GM12878 (cell line): ENCODE results near the gene UBAP1. TPM values are rescaled to one million over a fixed set of nuclear protein-coding genes. Genes with fewer than 3 reads are reported as not detected.

Experiments
- CREM ChIP-seq: IDR thresholded peaks from 2 replicates; pipeline ENCODE4 v1.6.1; 2014; ENCODE audit warnings: antibody characterized with exemption, low read depth
- E2F4 ChIP-seq: IDR thresholded peaks from 2 replicates; pipeline ENCODE4 v1.6.1; 2012; ENCODE audit warnings: low read depth, low read length, improper control_type of control experiment
- ETV6 ChIP-seq, 2 experiments: fragments of 450-650 bp in 1 of 2; IDR thresholded peaks in 1 of 2; conservative IDR thresholded peaks in 1 of 2; 2 replicates each; pipeline ENCODE4 v1.6.1; 2014; ENCODE audit warnings: antibody characterized with exemption in 1 of 2, borderline replicate concordance in 1 of 2, low read depth in 1 of 2, mild to moderate bottlenecking in 1 of 2, moderate library complexity in 1 of 2
- GATAD2B ChIP-seq: fragments of 450-650 bp; conservative IDR thresholded peaks from 2 replicates; pipeline ENCODE4 v1.6.1; 2017; ENCODE audit warnings: low read depth, mild to moderate bottlenecking, moderate library complexity
- IKZF1 ChIP-seq: fragments of 450-650 bp; conservative IDR thresholded peaks from 2 replicates; pipeline ENCODE4 v1.6.1; 2017; ENCODE audit warnings: antibody characterized with exemption, mild to moderate bottlenecking
- MYB ChIP-seq: fragments of 150-350 bp; IDR thresholded peaks from 2 replicates; pipeline ENCODE4 v1.6.1; 2014; ENCODE audit warnings: mild to moderate bottlenecking, low read depth, low read length, borderline replicate concordance
- SMC3 ChIP-seq: IDR thresholded peaks from 2 replicates; pipeline ENCODE4 v1.6.1; 2011; ENCODE audit warnings: low read length, improper control_type of control experiment, borderline replicate concordance
- polyA plus RNA-seq, 11 experiments: library from polyadenylated mRNA; depleted of rRNA in 4 of 11; unstranded in 6 of 11; stranded (reverse) in 5 of 11; fragments of >200 nt; fragmentation: Nextera tagmentation in 4 of 11; fragmentation: Illumina TruSeq in 1 of 11; extraction: Ambion mirVana in 4 of 11; extraction: Trizol in 1 of 11; gene quantifications; 1 replicate in 1 of 11; 2 replicates in 10 of 11; pipeline versions ENCODE4 v1.2.1 to v1.2.3, GENCODE V29; 2011 to 2016; ENCODE audit warnings: inconsistent platforms in 2 of 11, missing spikeins in 2 of 11, low read depth in 1 of 11
- total RNA-seq, 4 experiments: library from RNA; depleted of rRNA in 3 of 4; stranded (reverse); fragments of >200 nt in 3 of 4; fragmentation: Illumina TruSeq in 1 of 4; extraction: Trizol in 1 of 4; gene quantifications; 2 replicates each; pipeline versions ENCODE4 v1.2.1 to v1.2.3, GENCODE V29; 2013 to 2021
- TF ChIP-seq, protein P1 (sequence below): fragments of 450-650 bp; IDR thresholded peaks from 2 replicates; pipeline ENCODE4 v1.6.1; 2017; ENCODE audit warnings: mild to moderate bottlenecking, moderate library complexity

Gene UBAP1
- total and polyA plus RNA-seq, 10 of the 15 experiments (the other 5 are each of a cell fraction or from before 2014, with no cell fraction given): 2.1 to 47.9 (median 27.2) TPM

- TF ChIP-seq, protein P1, sequence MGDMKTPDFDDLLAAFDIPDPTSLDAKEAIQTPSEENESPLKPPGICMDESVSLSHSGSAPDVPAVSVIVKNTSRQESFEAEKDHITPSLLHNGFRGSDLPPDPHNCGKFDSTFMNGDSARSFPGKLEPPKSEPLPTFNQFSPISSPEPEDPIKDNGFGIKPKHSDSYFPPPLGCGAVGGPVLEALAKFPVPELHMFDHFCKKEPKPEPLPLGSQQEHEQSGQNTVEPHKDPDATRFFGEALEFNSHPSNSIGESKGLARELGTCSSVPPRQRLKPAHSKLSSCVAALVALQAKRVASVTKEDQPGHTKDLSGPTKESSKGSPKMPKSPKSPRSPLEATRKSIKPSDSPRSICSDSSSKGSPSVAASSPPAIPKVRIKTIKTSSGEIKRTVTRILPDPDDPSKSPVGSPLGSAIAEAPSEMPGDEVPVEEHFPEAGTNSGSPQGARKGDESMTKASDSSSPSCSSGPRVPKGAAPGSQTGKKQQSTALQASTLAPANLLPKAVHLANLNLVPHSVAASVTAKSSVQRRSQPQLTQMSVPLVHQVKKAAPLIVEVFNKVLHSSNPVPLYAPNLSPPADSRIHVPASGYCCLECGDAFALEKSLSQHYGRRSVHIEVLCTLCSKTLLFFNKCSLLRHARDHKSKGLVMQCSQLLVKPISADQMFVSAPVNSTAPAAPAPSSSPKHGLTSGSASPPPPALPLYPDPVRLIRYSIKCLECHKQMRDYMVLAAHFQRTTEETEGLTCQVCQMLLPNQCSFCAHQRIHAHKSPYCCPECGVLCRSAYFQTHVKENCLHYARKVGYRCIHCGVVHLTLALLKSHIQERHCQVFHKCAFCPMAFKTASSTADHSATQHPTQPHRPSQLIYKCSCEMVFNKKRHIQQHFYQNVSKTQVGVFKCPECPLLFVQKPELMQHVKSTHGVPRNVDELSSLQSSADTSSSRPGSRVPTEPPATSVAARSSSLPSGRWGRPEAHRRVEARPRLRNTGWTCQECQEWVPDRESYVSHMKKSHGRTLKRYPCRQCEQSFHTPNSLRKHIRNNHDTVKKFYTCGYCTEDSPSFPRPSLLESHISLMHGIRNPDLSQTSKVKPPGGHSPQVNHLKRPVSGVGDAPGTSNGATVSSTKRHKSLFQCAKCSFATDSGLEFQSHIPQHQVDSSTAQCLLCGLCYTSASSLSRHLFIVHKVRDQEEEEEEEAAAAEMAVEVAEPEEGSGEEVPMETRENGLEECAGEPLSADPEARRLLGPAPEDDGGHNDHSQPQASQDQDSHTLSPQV: no peak
- TF ChIP-seq E2F4: no peak
- TF ChIP-seq IKZF1: peak; percentile 67; the same call in 1 of the 2 replicates
- TF ChIP-seq SMC3: peak; percentile 15; the same call in 1 of the 2 replicates
- peak; percentile 33; the same call in 1 of the 2 replicates for TF ChIP-seq GATAD2B
- no peak for TF ChIP-seq ETV6 (conservative IDR thresholded peaks at IDR 0.05 in 1 of 2, IDR thresholded peaks at IDR 0.05 in 1 of 2; ENCODE audit: borderline replicate concordance in 1 of 2, low read depth in 1 of 2)
- TF ChIP-seq CREM: peak; percentile 96
- TF ChIP-seq MYB: no peak
- TF ChIP-seq, all 136 proteins: peak for 39
These were observed at the start of gene UBAP1 (continued) for GRCh38 chr9:34178436-34179212.
